WTC11 (cell line): Measurements from ENCODE around the gene RPS18. TPM values are rescaled to one million over a fixed set of nuclear protein-coding genes. Genes with fewer than 3 reads are reported as not detected.

Experiments used
- ATAC-seq: fragments of 200-7000 bp; cut with Tn5 transposase; 2 replicates; pipeline ENCODE4 v1.10.0; 2021; ENCODE audit warnings: mild to moderate bottlenecking, moderate library complexity
- CTCF ChIA-PET: fragments of 300-600 bp; sonication (Branson Sonifier 250); formaldehyde crosslinking; loops from one replicate; lab custom pipeline; 2021; ENCODE audit warnings: antibody characterized with exemption; lab: Charles Lee
- POLR2A ChIA-PET: fragments of 350-600 bp; sonication (Branson Sonifier 250); formaldehyde crosslinking; loops from one replicate; lab custom pipeline; 2021; ENCODE audit warnings: antibody characterized with exemption; lab: Charles Lee
- DNase-seq: peaks from one replicate; pipeline ENCODE4 v3.0.0; 2021; ENCODE audit warnings: low spot score
- H3K27ac Mint-ChIP-seq: 2 replicates; pipeline ENCODE4 v1.8.0; 2021; ENCODE audit warnings: mixed read lengths
- H3K27me3 Mint-ChIP-seq: 2 replicates; pipeline ENCODE4 v1.8.0; 2021; ENCODE audit warnings: low read depth, mild to moderate bottlenecking, moderate library complexity, mixed read lengths
- H3K36me3 Mint-ChIP-seq: 2 replicates; pipeline ENCODE4 v1.8.0; 2021; ENCODE audit warnings: mixed read lengths
- H3K4me1 Mint-ChIP-seq: 2 replicates; pipeline ENCODE4 v1.8.0; 2022; ENCODE audit warnings: mixed read lengths
- H3K4me3 Mint-ChIP-seq: 2 replicates; pipeline ENCODE4 v1.8.0; 2021; ENCODE audit warnings: mild to moderate bottlenecking, moderate library complexity, mixed read lengths
- H3K9me3 Mint-ChIP-seq: 2 replicates; pipeline ENCODE4 v1.8.0; 2021; ENCODE audit warnings: mixed read lengths
- ATF1 ChIP-seq: sonication (generic); formaldehyde crosslinking; IDR thresholded peaks from 2 replicates; pipeline ENCODE4 v1.8.1; 2023; ENCODE audit warnings: mild to moderate bottlenecking, moderate library complexity, missing genetic modification reagents
- CBFB ChIP-seq: sonication (generic); formaldehyde crosslinking; IDR thresholded peaks from 2 replicates; pipeline ENCODE4 v1.8.1; 2022; ENCODE audit warnings: mild to moderate bottlenecking, low read depth, missing genetic modification reagents
- CDX4 ChIP-seq: fragments of 250-450 bp; sonication (Bioruptor Pico); IDR thresholded peaks from 2 replicates; pipeline ENCODE4 v1.9.0; 2021; ENCODE audit warnings: moderate library complexity, mild to moderate bottlenecking, inconsistent platforms, borderline replicate concordance
- CTCF ChIP-seq: fragments of 200-600 bp; IDR thresholded peaks from 2 replicates; pipeline ENCODE4 v1.8.0; 2022; ENCODE audit warnings: antibody characterized with exemption
- FOXK1 ChIP-seq: sonication (generic); formaldehyde crosslinking; IDR thresholded peaks from 2 replicates; pipeline ENCODE4 v1.8.0; 2022; ENCODE audit warnings: mild to moderate bottlenecking, moderate library complexity, missing genetic modification reagents
- FOXP1 ChIP-seq: sonication (generic); formaldehyde crosslinking; IDR thresholded peaks from 2 replicates; pipeline ENCODE4 v1.8.0; 2022; ENCODE audit warnings: missing genetic modification reagents, mild to moderate bottlenecking, moderate library complexity, borderline replicate concordance
- NFATC4 ChIP-seq: fragments of 250-450 bp; sonication (Bioruptor Pico); IDR thresholded peaks from 2 replicates; pipeline ENCODE4 v1.9.0; 2021; ENCODE audit warnings: mild to moderate bottlenecking
- PRRX2 ChIP-seq: fragments of 250-450 bp; sonication (Bioruptor Pico); IDR thresholded peaks from 2 replicates; pipeline ENCODE4 v1.8.0; 2021; ENCODE audit warnings: mild to moderate bottlenecking
- RELA ChIP-seq: sonication (generic); formaldehyde crosslinking; IDR thresholded peaks from 2 replicates; pipeline ENCODE4 v1.8.1; 2022; ENCODE audit warnings: missing genetic modification reagents, mild to moderate bottlenecking, borderline replicate concordance
- ZNF138 ChIP-seq: sonication (generic); formaldehyde crosslinking; conservative IDR thresholded peaks from 2 replicates; pipeline ENCODE4 v1.8.1; 2022; ENCODE audit warnings: mild to moderate bottlenecking, moderate library complexity, missing genetic modification reagents
- ZNF232 ChIP-seq: sonication (generic); formaldehyde crosslinking; IDR thresholded peaks from 2 replicates; pipeline ENCODE4 v1.8.0; 2022; ENCODE audit warnings: mild to moderate bottlenecking, missing genetic modification reagents
- ZNF423 ChIP-seq: fragments of 250-450 bp; sonication (Bioruptor Pico); IDR thresholded peaks from 2 replicates; pipeline ENCODE4 v2.1.2; 2022; ENCODE audit warnings: mild to moderate bottlenecking, moderate library complexity
- ZNF671 ChIP-seq: fragments of 250-450 bp; sonication (Bioruptor Pico); IDR thresholded peaks from 2 replicates; pipeline ENCODE4 v1.8.0; 2021; ENCODE audit warnings: mild to moderate bottlenecking
- total RNA-seq: library from RNA; stranded (reverse); gene quantifications from 3 replicates; pipeline ENCODE4 v1.2.3, GENCODE V29; 2021
- TF ChIP-seq, protein P1 (sequence below): fragments of 250-450 bp; sonication (Bioruptor Pico); IDR thresholded peaks from 2 replicates; pipeline ENCODE4 v1.9.0; 2021; ENCODE audit warnings: mild to moderate bottlenecking
- TF ChIP-seq, protein P2 (sequence below): sonication (generic); formaldehyde crosslinking; IDR thresholded peaks from 2 replicates; pipeline ENCODE4 v1.8.1; 2022; ENCODE audit warnings: missing genetic modification reagents, borderline replicate concordance
- TF ChIP-seq, protein P3 (sequence below): sonication (generic); formaldehyde crosslinking; IDR thresholded peaks from 2 replicates; pipeline ENCODE4 v1.8.0; 2022; ENCODE audit warnings: mild to moderate bottlenecking, missing genetic modification reagents
- TF ChIP-seq, protein P4 (sequence below): fragments of 250-450 bp; sonication (Bioruptor Pico); conservative IDR thresholded peaks from 2 replicates; pipeline ENCODE4 v1.9.0; 2021; ENCODE audit warnings: mild to moderate bottlenecking
- TF ChIP-seq, protein P5 (sequence below): fragments of 250-450 bp; sonication (Bioruptor Pico); IDR thresholded peaks from 2 replicates; pipeline ENCODE4 v1.8.0; 2021; ENCODE audit warnings: mild to moderate bottlenecking
- TF ChIP-seq, protein P6 (sequence below): fragments of 250-450 bp; sonication (Bioruptor Pico); IDR thresholded peaks from 2 replicates; pipeline ENCODE4 v2.1.2; 2022; ENCODE audit warnings: mild to moderate bottlenecking, moderate library complexity

The RPS18 gene
- total RNA-seq, 1 experiment from 2014 or later = 2,857 TPM

- Mint-ChIP-seq H3K36me3 (no peaks in the 10 kb centered on the region), H3K27ac (no peak overlapping the region), H3K4me3 (no peak overlapping the region), H3K4me1 (peaks cover 18% of the 10 kb centered on the region), H3K9me3 (no peaks in the 10 kb centered on the region)
- CTCF ChIA-PET = interaction anchor here (0.8 to 1.8 kb wide), 3 partner anchors 11 to 65 kb away, joined by 3 to 5 read pairs (median 3); no protein-coding TSS in a partner anchor
- DNase-seq = no peak
- POLR2A ChIA-PET = interaction anchor here (0.5 kb wide), 1 partner anchor 227 kb away, joined by 6 read pairs; no protein-coding TSS in a partner anchor
- no peak for ATAC-seq
- TF ChIP-seq FOXK1 (no peak), ZNF232 (CRISPR knock-in tag) (no peak), PRRX2 (CRISPR knock-in tag) (no peak)
- TF ChIP-seq, all 79 proteins: peak for 0
- H3K27me3 Mint-ChIP-seq = peaks cover 36% of the 10 kb centered on the region
Measured at GRCh38 chr6:33236852-33237251, 35.0 kb upstream of the RPS18 start.

DNA sequence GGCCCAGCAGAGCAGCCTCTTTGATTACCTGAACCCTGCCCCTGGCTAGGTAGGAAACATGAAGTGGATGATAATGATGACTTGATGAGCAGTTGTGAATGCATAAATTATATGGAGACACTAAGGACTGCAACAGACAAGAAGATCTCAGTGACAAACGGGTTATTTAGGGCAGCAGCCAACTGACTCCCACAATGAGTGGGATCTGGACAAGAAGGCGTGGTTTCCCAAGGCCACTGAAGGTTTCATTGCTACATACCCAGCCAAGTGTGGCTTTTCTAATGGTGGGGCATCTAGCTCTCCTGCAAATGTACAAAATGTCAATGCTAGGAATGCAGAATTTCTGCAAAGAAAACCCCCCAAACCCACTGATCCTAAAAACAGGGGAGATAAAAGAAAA, 34.1 kb upstream of the RPS18 start:
- no peak for TF ChIP-seq ATF1 (CRISPR knock-in tag)
- TF ChIP-seq, protein P1, sequence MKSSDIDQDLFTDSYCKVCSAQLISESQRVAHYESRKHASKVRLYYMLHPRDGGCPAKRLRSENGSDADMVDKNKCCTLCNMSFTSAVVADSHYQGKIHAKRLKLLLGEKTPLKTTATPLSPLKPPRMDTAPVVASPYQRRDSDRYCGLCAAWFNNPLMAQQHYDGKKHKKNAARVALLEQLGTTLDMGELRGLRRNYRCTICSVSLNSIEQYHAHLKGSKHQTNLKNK (CRISPR knock-in tag) = no peak
- no peak for TF ChIP-seq ZNF138 (CRISPR knock-in tag)
- TF ChIP-seq ZNF671 (CRISPR knock-in tag) = no peak
- TF ChIP-seq NFATC4 (CRISPR knock-in tag) = no peak
- TF ChIP-seq ZNF423 (CRISPR knock-in tag) = no peak
- TF ChIP-seq RELA (CRISPR knock-in tag) = no peak
- no peak for TF ChIP-seq CDX4 (CRISPR knock-in tag)
- TF ChIP-seq, protein P2, sequence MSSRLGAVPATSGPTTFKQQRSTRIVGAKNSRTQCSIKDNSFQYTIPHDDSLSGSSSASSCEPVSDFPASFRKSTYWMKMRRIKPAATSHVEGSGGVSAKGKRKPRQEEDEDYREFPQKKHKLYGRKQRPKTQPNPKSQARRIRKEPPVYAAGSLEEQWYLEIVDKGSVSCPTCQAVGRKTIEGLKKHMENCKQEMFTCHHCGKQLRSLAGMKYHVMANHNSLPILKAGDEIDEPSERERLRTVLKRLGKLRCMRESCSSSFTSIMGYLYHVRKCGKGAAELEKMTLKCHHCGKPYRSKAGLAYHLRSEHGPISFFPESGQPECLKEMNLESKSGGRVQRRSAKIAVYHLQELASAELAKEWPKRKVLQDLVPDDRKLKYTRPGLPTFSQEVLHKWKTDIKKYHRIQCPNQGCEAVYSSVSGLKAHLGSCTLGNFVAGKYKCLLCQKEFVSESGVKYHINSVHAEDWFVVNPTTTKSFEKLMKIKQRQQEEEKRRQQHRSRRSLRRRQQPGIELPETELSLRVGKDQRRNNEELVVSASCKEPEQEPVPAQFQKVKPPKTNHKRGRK (CRISPR knock-in tag) = no peak
- TF ChIP-seq, protein P3, sequence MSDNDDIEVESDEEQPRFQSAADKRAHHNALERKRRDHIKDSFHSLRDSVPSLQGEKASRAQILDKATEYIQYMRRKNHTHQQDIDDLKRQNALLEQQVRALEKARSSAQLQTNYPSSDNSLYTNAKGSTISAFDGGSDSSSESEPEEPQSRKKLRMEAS = no peak
- TF ChIP-seq FOXP1 (CRISPR knock-in tag) = no peak
- POLR2A ChIA-PET = no interaction called here

DNA sequence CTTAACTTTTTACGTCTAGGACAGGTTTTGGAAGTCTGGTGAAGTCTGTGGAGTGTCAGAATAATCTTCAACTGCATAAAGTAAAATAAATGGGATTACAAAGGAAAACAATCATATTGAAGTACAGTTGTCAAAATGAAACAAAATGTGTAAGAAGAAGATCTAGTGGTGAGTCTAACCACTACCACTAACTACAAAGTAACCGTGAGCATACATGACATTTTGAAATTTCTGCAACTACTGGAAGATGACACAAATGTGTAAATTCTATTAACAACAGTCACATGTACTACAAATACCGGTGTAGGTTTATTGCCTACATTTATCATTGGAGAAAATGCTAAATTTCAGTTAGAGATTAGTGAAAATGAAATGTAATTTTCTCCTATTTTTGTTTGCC, 29.9 kb upstream of the RPS18 start:
- ChIA-PET CTCF (interaction anchor here (0.6 kb wide), 1 partner anchor 13 kb away, joined by 5 read pairs; no protein-coding TSS in a partner anchor), POLR2A (no interaction called here)
- TF ChIP-seq RELA (CRISPR knock-in tag) (no peak), FOXP1 (CRISPR knock-in tag) (no peak), ATF1 (CRISPR knock-in tag) (no peak), CDX4 (CRISPR knock-in tag) (no peak), CBFB (CRISPR knock-in tag) (no peak), CTCF (no peak)
- TF ChIP-seq, protein P4, sequence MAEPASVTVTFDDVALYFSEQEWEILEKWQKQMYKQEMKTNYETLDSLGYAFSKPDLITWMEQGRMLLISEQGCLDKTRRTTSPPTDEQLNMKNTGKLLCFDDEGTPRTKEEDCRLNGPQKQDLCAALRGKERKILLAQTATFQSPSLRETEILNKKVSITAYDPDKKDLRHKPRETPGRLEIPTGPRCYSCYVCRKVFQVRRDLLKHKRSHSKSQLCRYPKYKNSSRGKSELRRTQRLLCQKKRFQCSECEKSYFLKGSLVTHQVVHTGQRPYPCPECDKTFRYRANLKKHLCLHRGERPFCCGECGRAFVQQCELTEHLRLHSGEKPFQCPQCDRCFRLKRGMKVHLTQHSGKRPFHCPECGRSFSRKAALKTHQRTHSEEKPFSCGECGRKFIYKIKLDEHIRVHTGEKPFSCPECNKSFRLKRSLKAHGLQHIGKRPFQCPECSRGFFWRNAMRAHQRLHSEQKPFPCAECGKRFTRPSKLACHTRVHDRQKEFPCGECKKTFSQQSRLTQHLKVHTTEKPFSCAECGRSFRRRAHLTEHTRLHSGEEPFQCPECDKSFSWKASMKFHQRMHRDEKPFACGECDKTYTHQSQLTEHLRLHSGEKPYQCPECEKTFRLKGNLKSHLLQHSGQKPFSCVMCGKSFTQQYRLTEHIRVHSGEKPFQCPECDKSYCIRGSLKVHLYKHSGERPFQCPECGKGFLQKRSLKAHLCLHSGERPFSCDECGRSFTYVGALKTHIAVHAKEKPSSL (CRISPR knock-in tag) = no peak
- TF ChIP-seq, protein P5, sequence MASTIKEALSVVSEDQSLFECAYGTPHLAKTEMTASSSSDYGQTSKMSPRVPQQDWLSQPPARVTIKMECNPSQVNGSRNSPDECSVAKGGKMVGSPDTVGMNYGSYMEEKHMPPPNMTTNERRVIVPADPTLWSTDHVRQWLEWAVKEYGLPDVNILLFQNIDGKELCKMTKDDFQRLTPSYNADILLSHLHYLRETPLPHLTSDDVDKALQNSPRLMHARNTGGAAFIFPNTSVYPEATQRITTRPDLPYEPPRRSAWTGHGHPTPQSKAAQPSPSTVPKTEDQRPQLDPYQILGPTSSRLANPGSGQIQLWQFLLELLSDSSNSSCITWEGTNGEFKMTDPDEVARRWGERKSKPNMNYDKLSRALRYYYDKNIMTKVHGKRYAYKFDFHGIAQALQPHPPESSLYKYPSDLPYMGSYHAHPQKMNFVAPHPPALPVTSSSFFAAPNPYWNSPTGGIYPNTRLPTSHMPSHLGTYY = no peak
- TF ChIP-seq, protein P6, sequence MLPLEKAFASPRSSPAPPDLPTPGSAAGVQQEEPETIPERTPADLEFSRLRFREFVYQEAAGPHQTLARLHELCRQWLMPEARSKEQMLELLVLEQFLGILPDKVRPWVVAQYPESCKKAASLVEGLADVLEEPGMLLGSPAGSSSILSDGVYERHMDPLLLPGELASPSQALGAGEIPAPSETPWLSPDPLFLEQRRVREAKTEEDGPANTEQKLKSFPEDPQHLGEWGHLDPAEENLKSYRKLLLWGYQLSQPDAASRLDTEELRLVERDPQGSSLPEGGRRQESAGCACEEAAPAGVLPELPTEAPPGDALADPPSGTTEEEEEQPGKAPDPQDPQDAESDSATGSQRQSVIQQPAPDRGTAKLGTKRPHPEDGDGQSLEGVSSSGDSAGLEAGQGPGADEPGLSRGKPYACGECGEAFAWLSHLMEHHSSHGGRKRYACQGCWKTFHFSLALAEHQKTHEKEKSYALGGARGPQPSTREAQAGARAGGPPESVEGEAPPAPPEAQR (CRISPR knock-in tag) = no peak
- Mint-ChIP-seq H3K9me3 (no peaks in the 10 kb centered on the region), H3K4me1 (peaks cover 2% of the 10 kb centered on the region; the same call in 1 of the 2 replicates), H3K4me3 (no peak overlapping the region), H3K27me3 (peaks cover 59% of the 10 kb centered on the region), H3K36me3 (no peaks in the 10 kb centered on the region), H3K27ac (no peak overlapping the region)
- no peak for ATAC-seq
- no peak for DNase-seq

More for the DNA sequence above, 34.1 kb upstream of the RPS18 start:
- H3K4me1 Mint-ChIP-seq = peaks cover 18% of the 10 kb centered on the region
- no peaks in the 10 kb centered on the region for H3K36me3 Mint-ChIP-seq
- CTCF ChIA-PET = interaction anchor here (1.8 to 2.9 kb wide), 2 partner anchors 10 to 112 kb away, joined by 5 to 10 read pairs; no protein-coding TSS in a partner anchor
- H3K27ac Mint-ChIP-seq = no peak overlapping the region
- ATAC-seq (no peak), DNase-seq (no peak)
- peaks cover 45% of the 10 kb centered on the region for H3K27me3 Mint-ChIP-seq
- no peaks in the 10 kb centered on the region for H3K9me3 Mint-ChIP-seq
- no peak overlapping the region for H3K4me3 Mint-ChIP-seq
